GM04503 (cell line): ENCODE measurements around the gene CLASP1.
"Not testable (repeated sequence)": the region's sequence is repeated elsewhere in the genome, so short reads cannot be mapped to it uniquely, and the experiment has no call there.

Experiments used
- DNase-seq: peaks from one replicate; pipeline ENCODE4 v3.0.0-alpha.2; 2012; ENCODE audit warnings: low read depth

CLASP1 gene

GRCh38 chr2:121662656-121663055 is 13.4 kb upstream of the CLASP1 start:
- no peak for DNase-seq

GRCh38 chr2:121659933-121660332 is 10.7 kb upstream of the CLASP1 start:
- no peak for DNase-seq

GRCh38 chr2:121658393-121658792 is 9.1 kb upstream of the CLASP1 start:
- DNase-seq, result not testable (repeated sequence)

- DNase-seq, result no peak
Measured at GRCh38 chr2:121653035-121653434, 3.8 kb upstream of the CLASP1 start.

GRCh38 chr2:121650315-121650930 is 1.2 kb upstream of the CLASP1 start:
- no peak for DNase-seq

GRCh38 chr2:121649596-121650314 is 493 bp upstream of the CLASP1 start:
- DNase-seq, result peak; percentile 88

GRCh38 chr2:121648206-121649148 is 785 bp downstream of the CLASP1 start:
- DNase-seq, result no peak

GRCh38 chr2:121647396-121647795 is 1.9 kb downstream of the CLASP1 start:
- DNase-seq, result no peak

GRCh38 chr2:121644715-121645114 is 4.5 kb downstream of the CLASP1 start:
- no peak for DNase-seq

GRCh38 chr2:121643877-121644276 is 5.4 kb downstream of the CLASP1 start:
- DNase-seq, result no peak

- no peak for DNase-seq
Measured at GRCh38 chr2:121640380-121641316, 8.6 kb downstream of the CLASP1 start.

- DNase-seq, result not testable (repeated sequence)
Measured at GRCh38 chr2:121639846-121640245, 9.4 kb downstream of the CLASP1 start.

GRCh38 chr2:121638333-121638732 is 10.9 kb downstream of the CLASP1 start:
- no peak for DNase-seq

GRCh38 chr2:121635371-121635770 is 13.9 kb downstream of the CLASP1 start:
- DNase-seq, result no peak

GRCh38 chr2:121634354-121635307 is 14.6 kb downstream of the CLASP1 start:
- no peak for DNase-seq

- no peak for DNase-seq
Measured at GRCh38 chr2:121633463-121633862, 15.8 kb downstream of the CLASP1 start.

GRCh38 chr2:121627525-121628050 is 21.7 kb downstream of the CLASP1 start:
- no peak for DNase-seq

GRCh38 chr2:121626777-121627524 is 22.3 kb downstream of the CLASP1 start:
- DNase-seq, result no peak

GRCh38 chr2:121625953-121626352 is 23.3 kb downstream of the CLASP1 start:
- DNase-seq, result no peak
